IMR-90 (cell line): ENCODE results near the gene IL37. TPM values are rescaled to one million over a fixed set of nuclear protein-coding genes. Genes with fewer than 3 reads are reported as not detected.

Source experiments
- ATAC-seq: fragments of 200-7000 bp; cut with Tn5 transposase; 2 replicates; pipeline ENCODE4 v1.9.1; 2020; ENCODE audit warnings: low read depth, mild to moderate bottlenecking, moderate library complexity
- BruUV-seq: library from RNA; stranded (reverse); fragments of 400-500 nt; replicated peaks from 2 replicates; lab custom pipeline; 2021; lab: Mats Ljungman, UMichigan
- CTCF ChIA-PET: fragments of 300-600 bp; formaldehyde crosslinking; extraction: SDS; loops from one replicate; lab custom pipeline; 2021; ENCODE audit warnings: antibody characterized with exemption; lab: Yijun Ruan, JAX
- POLR2A ChIA-PET: fragments of 300-600 bp; sonication (Branson Sonifier 250); formaldehyde crosslinking; loops from one replicate; lab custom pipeline; 2022; ENCODE audit warnings: antibody characterized with exemption; ENCODE audit not compliant: unreplicated experiment; lab: Charles Lee
- DNase-seq: peaks from one replicate; pipeline ENCODE4 v3.0.0; 2013
- H2AFZ ChIP-seq: replicated peaks from 2 replicates; pipeline ENCODE3; 2013; ENCODE audit warnings: low read length, mild to moderate bottlenecking; ENCODE audit not compliant: poor library complexity
- H2AK5ac ChIP-seq: 2 replicates; pipeline ENCODE4 v1.6.1; 2013; ENCODE audit warnings: low read depth, low read length, inconsistent platforms
- H2AK9ac ChIP-seq: replicated peaks from 2 replicates; pipeline ENCODE3; 2013; ENCODE audit warnings: mild to moderate bottlenecking, low read depth, low read length, moderate library complexity; ENCODE audit not compliant: poor library complexity
- H2BK120ac ChIP-seq: 2 replicates; pipeline ENCODE4 v1.6.1; 2013; ENCODE audit warnings: low read depth, low read length, inconsistent platforms
- H2BK15ac ChIP-seq: 3 replicates; pipeline ENCODE4 v1.6.1; 2013; ENCODE audit warnings: low read depth, low read length, inconsistent platforms
- H2BK20ac ChIP-seq: 2 replicates; pipeline ENCODE4 v1.6.1; 2013; ENCODE audit warnings: low read depth, mild to moderate bottlenecking, inconsistent platforms, low read length, moderate library complexity
- H2BK5ac ChIP-seq: 2 replicates; pipeline ENCODE4 v1.6.1; 2013; ENCODE audit warnings: mild to moderate bottlenecking, low read depth, low read length, inconsistent platforms; ENCODE audit not compliant: poor library complexity, severe bottlenecking
- H3K14ac ChIP-seq: replicated peaks from 2 replicates; pipeline ENCODE4 v1.6.1; 2013; ENCODE audit warnings: low read depth, low read length, inconsistent platforms
- H3K18ac ChIP-seq: 2 replicates; pipeline ENCODE4 v1.6.1; 2013; ENCODE audit warnings: low read depth, low read length, control low read depth
- H3K23ac ChIP-seq: 2 replicates; pipeline ENCODE4 v1.6.1; 2013; ENCODE audit warnings: low read depth, low read length, inconsistent platforms
- H3K27ac ChIP-seq: 2 replicates; pipeline ENCODE4 v1.5.1; 2013; ENCODE audit warnings: mild to moderate bottlenecking, control low read depth, low read length; ENCODE audit not compliant: insufficient read depth
- H3K27me3 ChIP-seq: 2 replicates; pipeline ENCODE4 v1.6.1; 2013; ENCODE audit warnings: low read length; ENCODE audit not compliant: control insufficient read depth, insufficient read depth
- H3K36me3 ChIP-seq: 2 replicates; pipeline ENCODE4 v1.6.1; 2013; ENCODE audit warnings: low read length, mixed read lengths; ENCODE audit not compliant: control insufficient read depth, insufficient read depth
- H3K4ac ChIP-seq: 2 replicates; pipeline ENCODE4 v1.6.1; 2013; ENCODE audit warnings: low read depth, low read length, inconsistent platforms
- H3K4me1 ChIP-seq: 2 replicates; pipeline ENCODE4 v1.6.1; 2013; ENCODE audit warnings: low read length, mixed read lengths; ENCODE audit not compliant: control insufficient read depth, insufficient read depth
- H3K4me2 ChIP-seq: 2 replicates; pipeline ENCODE4 v1.6.1; 2013; ENCODE audit warnings: low read depth, mild to moderate bottlenecking, control low read depth, low read length, moderate library complexity
- H3K4me3 ChIP-seq: 2 replicates; pipeline ENCODE4 v1.5.1; 2013; ENCODE audit warnings: low read depth, mild to moderate bottlenecking, control low read depth, low read length, moderate library complexity; ENCODE audit not compliant: insufficient read depth
- H3K56ac ChIP-seq: 2 replicates; pipeline ENCODE4 v1.6.1; 2013; ENCODE audit warnings: low read length, inconsistent platforms; ENCODE audit not compliant: insufficient read depth; ENCODE audit errors: extremely low read depth
- H3K79me1 ChIP-seq, 2 experiments: 2 replicates each; pipeline ENCODE4 v1.6.1; 2013; ENCODE audit warnings: low read length in 2 of 2, inconsistent platforms in 1 of 2, low read depth in 1 of 2
- H3K9ac ChIP-seq: 2 replicates; pipeline ENCODE4 v1.6.1; 2013; ENCODE audit warnings: low read depth, low read length, control low read depth
- H3K9me1 ChIP-seq: 2 replicates; pipeline ENCODE4 v1.6.1; 2013; ENCODE audit warnings: low read length, inconsistent platforms; ENCODE audit not compliant: insufficient read depth
- H3K9me3 ChIP-seq: 2 replicates; pipeline ENCODE4 v1.6.1; 2013; ENCODE audit warnings: low read length; ENCODE audit not compliant: control insufficient read depth, insufficient read depth
- H4K20me1 ChIP-seq: 2 replicates; pipeline ENCODE4 v1.6.1; 2013; ENCODE audit warnings: low read length, inconsistent platforms; ENCODE audit not compliant: insufficient read depth
- H4K5ac ChIP-seq: 2 replicates; pipeline ENCODE4 v1.6.1; 2013; ENCODE audit warnings: mild to moderate bottlenecking, low read depth, low read length, control low read depth
- H4K8ac ChIP-seq, 2 experiments: 2 replicates each; pipeline ENCODE4 v1.6.1; 2013; ENCODE audit warnings: low read depth in 2 of 2, low read length in 2 of 2, control low read depth in 1 of 2, inconsistent platforms in 1 of 2
- H4K91ac ChIP-seq: 2 replicates; pipeline ENCODE4 v1.6.1; 2013; ENCODE audit warnings: low read depth, low read length, inconsistent platforms; ENCODE audit not compliant: insufficient read depth
- BHLHE40 ChIP-seq: fragments of 150-350 bp; IDR thresholded peaks from 2 replicates; pipeline ENCODE4 v1.6.1; 2016; ENCODE audit warnings: mild to moderate bottlenecking, low read depth, low read length
- CEBPB ChIP-seq: IDR thresholded peaks from 2 replicates; pipeline ENCODE4 v1.6.1; 2012; ENCODE audit warnings: low read depth, low read length, improper control_type of control experiment
- CHD1 ChIP-seq: IDR thresholded peaks from 2 replicates; pipeline ENCODE4 v1.6.1; 2012; ENCODE audit warnings: low read depth, low read length, improper control_type of control experiment
- FOS ChIP-seq: fragments of 150-350 bp; IDR thresholded peaks from 2 replicates; pipeline ENCODE4 v1.6.1; 2016; ENCODE audit warnings: low read depth, low read length
- MAFK ChIP-seq: IDR thresholded peaks from 2 replicates; pipeline ENCODE4 v1.6.1; 2012; ENCODE audit warnings: low read depth, low read length, improper control_type of control experiment
- MAZ ChIP-seq: IDR thresholded peaks from 2 replicates; pipeline ENCODE4 v1.6.1; 2012; ENCODE audit warnings: low read depth, mild to moderate bottlenecking, low read length, improper control_type of control experiment, moderate library complexity, borderline replicate concordance
- MXI1 ChIP-seq: IDR thresholded peaks from 2 replicates; pipeline ENCODE4 v1.6.1; 2012; ENCODE audit warnings: low read depth, mild to moderate bottlenecking, low read length, moderate library complexity, borderline replicate concordance
- NFE2L2 ChIP-seq: fragments of 150-350 bp; IDR thresholded peaks from 2 replicates; pipeline ENCODE4 v1.6.1; 2016; ENCODE audit warnings: low read depth, mild to moderate bottlenecking, low read length
- POLR2A ChIP-seq: IDR thresholded peaks from 2 replicates; pipeline ENCODE4 v1.6.1; 2012; ENCODE audit warnings: mild to moderate bottlenecking, low read depth, low read length
- RAD21 ChIP-seq: IDR thresholded peaks from 2 replicates; pipeline ENCODE4 v1.6.1; 2012; ENCODE audit warnings: low read length, improper control_type of control experiment
- RCOR1 ChIP-seq: IDR thresholded peaks from 2 replicates; pipeline ENCODE4 v1.6.1; 2012; ENCODE audit warnings: mild to moderate bottlenecking, low read length, improper control_type of control experiment; ENCODE audit not compliant: insufficient replicate concordance
- RFX5 ChIP-seq: IDR thresholded peaks from 2 replicates; pipeline ENCODE4 v1.8.0; 2012; ENCODE audit warnings: low read depth, mild to moderate bottlenecking, low read length, moderate library complexity
- SMC3 ChIP-seq: fragments of 150-350 bp; IDR thresholded peaks from 2 replicates; pipeline ENCODE4 v1.6.1; 2016; ENCODE audit warnings: low read depth, mild to moderate bottlenecking, antibody characterized with exemption, low read length, moderate library complexity
- WGBS, 2 experiments: methylation state at CpG; one replicate each; pipeline versions ENCODE4 v1.1.5 to v1.1.7; 2013; ENCODE audit warnings: missing lambda C conversion rate in 2 of 2; ENCODE audit not compliant: insufficient read length in 1 of 2; ENCODE audit errors: extremely low coverage in 2 of 2; 5-methylcytosine and 5-hydroxymethylcytosine counted together
- dilution Hi-C: fragments of 300-500 bp; cut with HindIII; formaldehyde crosslinking; loops from one replicate; pipeline ENCODE4 v1.14.3; 2018; ENCODE audit warnings: low sequenced_read_pairs; ENCODE audit not compliant: unreplicated experiment
- in situ Hi-C: fragments of 300-500 bp; cut with MboI; formaldehyde crosslinking; loops from 3 replicates; pipeline ENCODE4 v1.14.3; 2019; ENCODE audit warnings: low sequenced_read_pairs, inconsistent platforms, mixed read lengths
- intact Hi-C: fragments of 100-400 bp; cut with micrococcal nuclease; formaldehyde crosslinking; loops from 2 replicates; pipeline ENCODE4 v1.10.0; 2022
- polyA plus RNA-seq, 3 experiments: library from polyadenylated mRNA; depleted of rRNA; stranded (reverse); fragments of >200 nt; gene quantifications; 2 replicates each; pipeline ENCODE4 v1.2.3, GENCODE V29; 2012; ENCODE audit warnings: low replicate concordance in 1 of 3
- total RNA-seq: library from RNA; depleted of rRNA; stranded (reverse); fragments of >200 nt; gene quantifications from 2 replicates; pipeline ENCODE4 v1.2.3, GENCODE V29; 2012
- TF ChIP-seq, protein P1 (sequence below): conservative IDR thresholded peaks from 2 replicates; pipeline ENCODE4 v1.5.1; 2012; ENCODE audit warnings: mild to moderate bottlenecking, low read depth, low read length, improper control_type of control experiment
- TF ChIP-seq, protein P2 (sequence below): fragments of 150-350 bp; IDR thresholded peaks from 2 replicates; pipeline ENCODE4 v1.6.1; 2017; ENCODE audit warnings: mild to moderate bottlenecking, antibody characterized with exemption, low read length, low read depth
- TF ChIP-seq, protein P3 (sequence below): fragments of 150-350 bp; IDR thresholded peaks from 2 replicates; pipeline ENCODE4 v1.6.1; 2016; ENCODE audit warnings: low read depth, mild to moderate bottlenecking, low read length, moderate library complexity, borderline replicate concordance

IL37 gene
- total and polyA plus RNA-seq, 2 of the 4 experiments (the other 2 are of a cell fraction), result 0.15 TPM; not detected in 1

DNA sequence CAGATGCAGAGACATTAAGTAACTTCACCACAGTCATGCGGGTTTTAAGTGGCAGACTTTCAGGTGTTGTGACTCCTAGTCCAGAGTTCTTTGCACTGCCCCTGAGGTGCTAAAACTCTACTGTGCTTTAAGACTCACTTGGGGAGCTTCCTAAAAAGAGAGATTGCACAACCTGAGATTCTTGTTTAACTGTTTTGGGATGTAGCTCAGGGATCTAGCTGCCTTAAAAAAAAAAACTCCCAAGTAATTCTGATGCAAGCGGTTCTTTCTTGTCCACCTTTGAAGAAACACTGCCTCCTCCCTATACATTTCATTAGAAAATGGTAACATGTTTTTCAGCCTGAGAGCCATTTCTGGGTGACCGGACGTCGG is 13.0 kb downstream of the IL37 start:
- H4K20me1 ChIP-seq, result no peaks in the 10 kb centered on the region
- no peak overlapping the region for H2BK15ac ChIP-seq
- no peak overlapping the region for H3K27ac ChIP-seq
- no peak overlapping the region for H2BK20ac ChIP-seq
- H3K9ac ChIP-seq, result no peak overlapping the region
- H3K79me1 ChIP-seq, result no peaks in the 10 kb centered on the region
- H2BK120ac ChIP-seq, result no peak overlapping the region
- CTCF ChIA-PET, result no interaction called here
- H3K9me3 ChIP-seq, result peaks cover 5% of the 10 kb centered on the region; the same call in 1 of the 2 replicates
- no peak overlapping the region for H2AK9ac ChIP-seq
- H3K14ac ChIP-seq, result no peak overlapping the region
- H3K36me3 ChIP-seq, result no peaks in the 10 kb centered on the region
- POLR2A ChIA-PET, result interaction anchor here (0.7 kb wide), 1 partner anchor 30 kb away, joined by 3 read pairs; no protein-coding TSS in a partner anchor
- no TSS peak for BruUV-seq
- no peak for DNase-seq
- no peak overlapping the region for H2BK5ac ChIP-seq
- H3K18ac ChIP-seq, result no peak overlapping the region
- H3K23ac ChIP-seq, result no peak overlapping the region
- H3K4me1 ChIP-seq, result no peaks in the 10 kb centered on the region
- H3K4me2 ChIP-seq, result no peak overlapping the region
- in situ Hi-C loops, result no loop called here
- H3K9me1 ChIP-seq, result no peaks in the 10 kb centered on the region
- no peak overlapping the region for H3K4me3 ChIP-seq
- TF ChIP-seq, protein P1, sequence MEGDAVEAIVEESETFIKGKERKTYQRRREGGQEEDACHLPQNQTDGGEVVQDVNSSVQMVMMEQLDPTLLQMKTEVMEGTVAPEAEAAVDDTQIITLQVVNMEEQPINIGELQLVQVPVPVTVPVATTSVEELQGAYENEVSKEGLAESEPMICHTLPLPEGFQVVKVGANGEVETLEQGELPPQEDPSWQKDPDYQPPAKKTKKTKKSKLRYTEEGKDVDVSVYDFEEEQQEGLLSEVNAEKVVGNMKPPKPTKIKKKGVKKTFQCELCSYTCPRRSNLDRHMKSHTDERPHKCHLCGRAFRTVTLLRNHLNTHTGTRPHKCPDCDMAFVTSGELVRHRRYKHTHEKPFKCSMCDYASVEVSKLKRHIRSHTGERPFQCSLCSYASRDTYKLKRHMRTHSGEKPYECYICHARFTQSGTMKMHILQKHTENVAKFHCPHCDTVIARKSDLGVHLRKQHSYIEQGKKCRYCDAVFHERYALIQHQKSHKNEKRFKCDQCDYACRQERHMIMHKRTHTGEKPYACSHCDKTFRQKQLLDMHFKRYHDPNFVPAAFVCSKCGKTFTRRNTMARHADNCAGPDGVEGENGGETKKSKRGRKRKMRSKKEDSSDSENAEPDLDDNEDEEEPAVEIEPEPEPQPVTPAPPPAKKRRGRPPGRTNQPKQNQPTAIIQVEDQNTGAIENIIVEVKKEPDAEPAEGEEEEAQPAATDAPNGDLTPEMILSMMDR, result no peak
- TF ChIP-seq CEBPB, result no peak
- no peak for TF ChIP-seq BHLHE40
- TF ChIP-seq RCOR1, result no peak
- TF ChIP-seq FOS, result no peak
- TF ChIP-seq RFX5, result no peak
- TF ChIP-seq CHD1, result no peak
- no peak for TF ChIP-seq MXI1
- no peak for TF ChIP-seq SMC3
- no peak for TF ChIP-seq MAFK
- TF ChIP-seq, protein P2, sequence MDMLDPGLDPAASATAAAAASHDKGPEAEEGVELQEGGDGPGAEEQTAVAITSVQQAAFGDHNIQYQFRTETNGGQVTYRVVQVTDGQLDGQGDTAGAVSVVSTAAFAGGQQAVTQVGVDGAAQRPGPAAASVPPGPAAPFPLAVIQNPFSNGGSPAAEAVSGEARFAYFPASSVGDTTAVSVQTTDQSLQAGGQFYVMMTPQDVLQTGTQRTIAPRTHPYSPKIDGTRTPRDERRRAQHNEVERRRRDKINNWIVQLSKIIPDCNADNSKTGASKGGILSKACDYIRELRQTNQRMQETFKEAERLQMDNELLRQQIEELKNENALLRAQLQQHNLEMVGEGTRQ, result no peak
- TF ChIP-seq NFE2L2, result no peak
- TF ChIP-seq MAZ, result no peak
- no peak for TF ChIP-seq POLR2A
- TF ChIP-seq, protein P3, sequence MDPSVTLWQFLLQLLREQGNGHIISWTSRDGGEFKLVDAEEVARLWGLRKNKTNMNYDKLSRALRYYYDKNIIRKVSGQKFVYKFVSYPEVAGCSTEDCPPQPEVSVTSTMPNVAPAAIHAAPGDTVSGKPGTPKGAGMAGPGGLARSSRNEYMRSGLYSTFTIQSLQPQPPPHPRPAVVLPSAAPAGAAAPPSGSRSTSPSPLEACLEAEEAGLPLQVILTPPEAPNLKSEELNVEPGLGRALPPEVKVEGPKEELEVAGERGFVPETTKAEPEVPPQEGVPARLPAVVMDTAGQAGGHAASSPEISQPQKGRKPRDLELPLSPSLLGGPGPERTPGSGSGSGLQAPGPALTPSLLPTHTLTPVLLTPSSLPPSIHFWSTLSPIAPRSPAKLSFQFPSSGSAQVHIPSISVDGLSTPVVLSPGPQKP, result no peak
- TF ChIP-seq RAD21, result no peak
- no CpG with 5 or more reads among the region's 5 CpGs for WGBS, 2 experiments
- no peak for ATAC-seq
- H2AK5ac ChIP-seq, result no peak overlapping the region
- H4K91ac ChIP-seq, result no peak overlapping the region
- H3K4ac ChIP-seq, result no peak overlapping the region
- intact Hi-C loops, result no loop called here
- H4K5ac ChIP-seq, result no peak overlapping the region
- dilution Hi-C loops, result no loop called here
- peaks cover 8% of the 10 kb centered on the region for H3K27me3 ChIP-seq
- no peak overlapping the region for H3K56ac ChIP-seq
- H2AFZ ChIP-seq, result no peak overlapping the region
- H4K8ac ChIP-seq, result no peak overlapping the region
